Fibroblast of lung (primary cell): ENCODE data around the gene TBC1D22A.

Experiments
- EZH2 ChIP-seq: IDR thresholded peaks from 2 replicates; pipeline ENCODE4 v1.5.1; 2012; ENCODE audit warnings: low read length, control low read depth, mild to moderate bottlenecking; ENCODE audit errors: missing control alignments
- TF ChIP-seq, protein P1 (sequence below), 2 donors: IDR thresholded peaks in 1 of 2; conservative IDR thresholded peaks in 1 of 2; 1 replicate in 1 of 2; 2 replicates in 1 of 2; pipeline ENCODE4 v1.5.1; 2011 to 2012; ENCODE audit warnings: low read length in 2 of 2, control low read depth in 1 of 2, inconsistent platforms in 1 of 2, low read depth in 1 of 2, mild to moderate bottlenecking in 1 of 2

DNA sequence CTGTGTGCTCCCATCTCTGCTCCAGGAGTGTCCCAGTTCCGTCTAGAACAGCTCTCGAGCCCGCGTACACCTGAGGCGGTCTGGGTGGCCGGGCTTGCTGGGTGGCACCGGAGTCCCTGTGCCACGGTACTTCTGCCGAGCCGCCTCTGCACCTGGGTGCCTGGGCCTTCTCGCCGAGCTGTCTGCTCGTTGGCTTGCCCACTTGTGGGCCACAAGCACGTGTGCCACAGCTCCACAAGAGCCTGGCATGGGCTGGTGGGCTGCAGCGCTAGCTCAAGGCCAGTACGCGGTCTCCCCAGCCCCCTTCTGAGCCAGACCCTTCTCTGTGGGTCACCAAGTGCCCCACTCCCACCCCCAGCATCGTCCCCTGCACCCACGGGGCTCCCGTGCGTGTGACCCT is 388.0 kb downstream of the TBC1D22A start:
- TF ChIP-seq EZH2, result no peak
- TF ChIP-seq, protein P1, sequence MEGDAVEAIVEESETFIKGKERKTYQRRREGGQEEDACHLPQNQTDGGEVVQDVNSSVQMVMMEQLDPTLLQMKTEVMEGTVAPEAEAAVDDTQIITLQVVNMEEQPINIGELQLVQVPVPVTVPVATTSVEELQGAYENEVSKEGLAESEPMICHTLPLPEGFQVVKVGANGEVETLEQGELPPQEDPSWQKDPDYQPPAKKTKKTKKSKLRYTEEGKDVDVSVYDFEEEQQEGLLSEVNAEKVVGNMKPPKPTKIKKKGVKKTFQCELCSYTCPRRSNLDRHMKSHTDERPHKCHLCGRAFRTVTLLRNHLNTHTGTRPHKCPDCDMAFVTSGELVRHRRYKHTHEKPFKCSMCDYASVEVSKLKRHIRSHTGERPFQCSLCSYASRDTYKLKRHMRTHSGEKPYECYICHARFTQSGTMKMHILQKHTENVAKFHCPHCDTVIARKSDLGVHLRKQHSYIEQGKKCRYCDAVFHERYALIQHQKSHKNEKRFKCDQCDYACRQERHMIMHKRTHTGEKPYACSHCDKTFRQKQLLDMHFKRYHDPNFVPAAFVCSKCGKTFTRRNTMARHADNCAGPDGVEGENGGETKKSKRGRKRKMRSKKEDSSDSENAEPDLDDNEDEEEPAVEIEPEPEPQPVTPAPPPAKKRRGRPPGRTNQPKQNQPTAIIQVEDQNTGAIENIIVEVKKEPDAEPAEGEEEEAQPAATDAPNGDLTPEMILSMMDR (conservative IDR thresholded peaks at IDR 0.05 in 1 of 2, IDR thresholded peaks at IDR 0.05 in 1 of 2; ENCODE audit: low read depth in 1 of 2, low read length in 2 of 2), result no peak
